Hepatic stellate cell (primary cell): ENCODE results near the gene SELENOH.

Source experiments
- DNase-seq: peaks from one replicate; pipeline ENCODE4 v3.0.0; 2011; ENCODE audit warnings: low spot score

Gene SELENOH

GRCh38 chr11:57746920-57747319 is 5.6 kb downstream of the SELENOH start:
- DNase-seq = no peak

- no peak for DNase-seq
Measured at GRCh38 chr11:57751176-57751575, 9.9 kb downstream of the SELENOH start.

GRCh38 chr11:57751676-57752253 is 10.5 kb downstream of the SELENOH start, which contains the start of gene BTBD18:
Gene BTBD18, minus strand, starts transcription at chr11:57751819. Its CDS starts 631 bp downstream, at chr11:57751188.
- peak; percentile 57 for DNase-seq

- DNase-seq = no peak
Measured at GRCh38 chr11:57752954-57753353, 11.7 kb downstream of the SELENOH start.

- no peak for DNase-seq
Measured at GRCh38 chr11:57758174-57758573, 16.9 kb downstream of the SELENOH start.

- DNase-seq = peak; percentile 98
Measured at GRCh38 chr11:57761301-57762234, 20.3 kb downstream of the SELENOH start, which contains the start of gene CTNND1. Gene CTNND1, plus strand, starts transcription at chr11:57761802. Its CDS starts 29,677 bp downstream, at chr11:57791479.

GRCh38 chr11:57762235-57762861 is 21.1 kb downstream of the SELENOH start:
- DNase-seq = no peak

- peak; percentile 64 for DNase-seq
Measured at GRCh38 chr11:57763568-57763967, 22.3 kb downstream of the SELENOH start.

GRCh38 chr11:57764021-57764420 is 22.7 kb downstream of the SELENOH start:
- DNase-seq = no peak

GRCh38 chr11:57764566-57764965 is 23.3 kb downstream of the SELENOH start:
- DNase-seq = no peak

GRCh38 chr11:57764972-57765371 is 23.7 kb downstream of the SELENOH start:
- DNase-seq = no peak

GRCh38 chr11:57770793-57771192 is 29.5 kb downstream of the SELENOH start:
- DNase-seq = no peak

GRCh38 chr11:57771365-57771764 is 30.1 kb downstream of the SELENOH start:
- no peak for DNase-seq

GRCh38 chr11:57772562-57772961 is 31.3 kb downstream of the SELENOH start:
- no peak for DNase-seq

- no peak for DNase-seq
Measured at GRCh38 chr11:57773026-57773598, 31.8 kb downstream of the SELENOH start.

- no peak for DNase-seq
Measured at GRCh38 chr11:57775491-57775890, 34.2 kb downstream of the SELENOH start.

GRCh38 chr11:57776031-57776521 is 34.8 kb downstream of the SELENOH start:
- DNase-seq = no peak

GRCh38 chr11:57776577-57777210 is 35.4 kb downstream of the SELENOH start:
- DNase-seq = no peak

GRCh38 chr11:57777969-57778317 is 36.7 kb downstream of the SELENOH start:
- no peak for DNase-seq

GRCh38 chr11:57778318-57779037 is 37.2 kb downstream of the SELENOH start:
- DNase-seq = peak; percentile 86

- DNase-seq = no peak
Measured at GRCh38 chr11:57779276-57779675, 38.0 kb downstream of the SELENOH start.
